ENCODE results near the gene CCDC90B.

DNA sequence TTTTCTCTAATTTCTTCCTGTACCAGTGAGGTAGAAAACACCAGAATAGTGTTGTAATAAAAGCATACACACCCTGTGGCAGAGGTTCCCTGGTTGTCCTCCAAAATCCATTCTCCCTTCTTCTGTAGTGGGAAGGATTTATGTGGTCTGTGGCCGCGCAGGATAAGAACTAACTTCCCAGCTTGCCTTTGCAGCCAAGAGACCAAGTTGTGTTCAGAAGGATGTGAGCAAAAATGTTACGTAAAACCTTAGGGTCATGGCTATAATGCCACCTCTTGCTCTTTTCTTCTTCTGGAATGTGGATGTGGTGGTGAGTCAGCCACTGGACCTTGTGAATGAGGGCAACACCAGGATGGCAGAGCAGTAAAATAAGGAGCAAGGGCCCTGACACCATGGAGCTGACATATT, 28.4 kb downstream of the CCDC90B start:
- TF ChIP-seq, protein P1, sequence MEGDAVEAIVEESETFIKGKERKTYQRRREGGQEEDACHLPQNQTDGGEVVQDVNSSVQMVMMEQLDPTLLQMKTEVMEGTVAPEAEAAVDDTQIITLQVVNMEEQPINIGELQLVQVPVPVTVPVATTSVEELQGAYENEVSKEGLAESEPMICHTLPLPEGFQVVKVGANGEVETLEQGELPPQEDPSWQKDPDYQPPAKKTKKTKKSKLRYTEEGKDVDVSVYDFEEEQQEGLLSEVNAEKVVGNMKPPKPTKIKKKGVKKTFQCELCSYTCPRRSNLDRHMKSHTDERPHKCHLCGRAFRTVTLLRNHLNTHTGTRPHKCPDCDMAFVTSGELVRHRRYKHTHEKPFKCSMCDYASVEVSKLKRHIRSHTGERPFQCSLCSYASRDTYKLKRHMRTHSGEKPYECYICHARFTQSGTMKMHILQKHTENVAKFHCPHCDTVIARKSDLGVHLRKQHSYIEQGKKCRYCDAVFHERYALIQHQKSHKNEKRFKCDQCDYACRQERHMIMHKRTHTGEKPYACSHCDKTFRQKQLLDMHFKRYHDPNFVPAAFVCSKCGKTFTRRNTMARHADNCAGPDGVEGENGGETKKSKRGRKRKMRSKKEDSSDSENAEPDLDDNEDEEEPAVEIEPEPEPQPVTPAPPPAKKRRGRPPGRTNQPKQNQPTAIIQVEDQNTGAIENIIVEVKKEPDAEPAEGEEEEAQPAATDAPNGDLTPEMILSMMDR (IDR thresholded peaks at IDR 0.05; ENCODE audit: extremely low read depth in 1 of 2, insufficient read depth in 1 of 2, low read depth in 1 of 2, low read length in 2 of 2), result no peak
- peak; percentile 52 for TF ChIP-seq POLR2AphosphoS5 (IDR thresholded peaks at IDR 0.05; ENCODE audit: insufficient read depth, low read depth, low read length)
- TF ChIP-seq POLR2A (IDR thresholded peaks at IDR 0.05; ENCODE audit: low read depth, low read length), result no peak
- TF ChIP-seq EZH2 (IDR thresholded peaks at IDR 0.05; ENCODE audit: borderline replicate concordance, low read depth, low read length, severe bottlenecking), result no peak
